Stomach (tissue), 9 donors: Measurements from ENCODE around the gene FAM168B. TPM values are rescaled to one million over a fixed set of nuclear protein-coding genes. Genes with fewer than 3 reads are reported as not detected.

Experiments used
- DNase-seq, 2 donors: peaks; one replicate each; pipeline versions ENCODE4 v3.0.0 to v3.0.0-alpha.2; 2013 to 2019
- H3K27ac ChIP-seq, 5 donors: fragments of 200-600 bp in 4 of 5; sonication (generic) in 4 of 5; one replicate each; pipeline ENCODE4 v1.5.1; 2013 to 2019; ENCODE audit warnings: mild to moderate bottlenecking in 1 of 5, moderate library complexity in 1 of 5
- H3K27me3 ChIP-seq, 3 donors: fragments of 200-600 bp; sonication (generic); one replicate each; pipeline ENCODE4 v1.5.1; 2017 to 2019; ENCODE audit warnings: mixed run types in 1 of 3
- H3K36me3 ChIP-seq, 4 donors: fragments of 200-600 bp; sonication (generic); 1 replicate in 3 of 4; 2 replicates in 1 of 4; pipeline ENCODE4 v1.5.1; 2016 to 2019
- H3K4me1 ChIP-seq, 4 donors: fragments of 200-600 bp; sonication (generic); one replicate each; pipeline ENCODE4 v1.5.1; 2016 to 2019
- H3K4me3 ChIP-seq, 4 donors: fragments of 200-600 bp; sonication (generic) in 3 of 4; one replicate each; pipeline ENCODE4 v1.5.1; 2016 to 2019; ENCODE audit warnings: mild to moderate bottlenecking in 1 of 4
- H3K9me3 ChIP-seq, 4 donors: fragments of 200-600 bp; sonication (generic); one replicate each; pipeline ENCODE4 v1.5.1; 2016 to 2019
- CTCF ChIP-seq, 7 experiments: fragments of 450-650 bp in 4 of 7; fragments of 200-600 bp in 3 of 7; sonication (generic) in 3 of 7; IDR thresholded peaks; one replicate each; pipeline ENCODE4 v1.5.1; 2016 to 2019; ENCODE audit warnings: antibody characterized with exemption in 7 of 7, control low read depth in 2 of 7, mild to moderate bottlenecking in 1 of 7
- EP300 ChIP-seq: sonication (generic); formaldehyde crosslinking; IDR thresholded peaks from one replicate; pipeline ENCODE4 v1.6.1; 2017; ENCODE audit warnings: antibody characterized with exemption
- POLR2A ChIP-seq, 4 donors: fragments of 450-650 bp; IDR thresholded peaks; one replicate each; pipeline ENCODE4 v1.6.1; 2016; ENCODE audit warnings: antibody characterized with exemption in 4 of 4, control low read depth in 2 of 4, mild to moderate bottlenecking in 1 of 4, moderate library complexity in 1 of 4
- POLR2AphosphoS5 ChIP-seq, 3 donors: sonication (generic); formaldehyde crosslinking; IDR thresholded peaks; one replicate each; pipeline ENCODE4 v1.6.1; 2016; ENCODE audit warnings: antibody characterized with exemption in 3 of 3
- WGBS, 5 donors: extraction: QIAGEN DNeasy Blood & Tissue Kit in 3 of 5; methylation state at CpG; one replicate each; pipeline versions ENCODE4 v1.1.5 to v1.1.7; 2013 to 2018; 5-methylcytosine and 5-hydroxymethylcytosine counted together
- intact Hi-C: fragments of 100-400 bp; cut with DNase I; formaldehyde crosslinking; loops from one replicate; pipeline ENCODE4 v1.15.1; 2023; ENCODE audit warnings: low total_unique reads
- polyA plus RNA-seq, 3 donors: library from polyadenylated mRNA; stranded (reverse); fragments of 200-250 nt; gene quantifications; one replicate each; pipeline ENCODE4 v1.2.3, GENCODE V29; 2013
- total RNA-seq, 5 donors: library from RNA; depleted of rRNA; stranded (reverse); fragments of >200 nt; gene quantifications; one replicate each; pipeline versions ENCODE4 v1.1.0 to v1.2.3, GENCODE V29; 2014 to 2016
- donor health status: healthy with polysubstance abuse.
- donor health status: Bipolar disorder and iron deficiency.
- donor health status: healthy.

The FAM168B gene
- total and polyA plus RNA-seq, 8 donors: 8.2 to 103 (median 42.7) TPM

- WGBS, 5 donors: 61 to 77% (median 71%) methylated on average over 13 of the region's 13 CpGs
- Histone ChIP-seq H3K9me3 (peaks cover 0 to 9% (median 8%) of the 10 kb centered on the region in 4 donors), H3K4me3 (no peak overlapping the region), H3K4me1 (peaks cover 9 to 16% (median 12%) of the 10 kb centered on the region in 4 donors), H3K27me3 (peaks cover 0 to 25% (median 10%) of the 10 kb centered on the region in 3 donors), H3K36me3 (no peaks in the 10 kb centered on the region), H3K27ac (no peak overlapping the region)
- no peak for DNase-seq
- TF ChIP-seq EP300: no peak
- no peak for TF ChIP-seq CTCF (IDR thresholded peaks at IDR 0.05)
- TF ChIP-seq POLR2A (IDR thresholded peaks at IDR 0.05): no peak
- no peak for TF ChIP-seq POLR2AphosphoS5 (IDR thresholded peaks at IDR 0.05)
- intact Hi-C loops: no loop called here
Observed at GRCh38 chr2:131030478-131030971, 62.7 kb downstream of the FAM168B start.

GRCh38 chr2:131029812-131030211, 63.4 kb downstream of the FAM168B start:
- no peaks in the 10 kb centered on the region for H3K36me3 ChIP-seq
- peaks cover 3 to 10% (median 7%) of the 10 kb centered on the region in 4 donors for H3K4me1 ChIP-seq
- intact Hi-C loops: no loop called here
- no peak overlapping the region for H3K27ac ChIP-seq
- no peak overlapping the region for H3K4me3 ChIP-seq
- peaks cover 0 to 9% (median 8%) of the 10 kb centered on the region in 4 donors for H3K9me3 ChIP-seq
- no peak for DNase-seq
- TF ChIP-seq EP300 (no peak), CTCF (IDR thresholded peaks at IDR 0.05) (no peak), POLR2AphosphoS5 (IDR thresholded peaks at IDR 0.05) (no peak), POLR2A (IDR thresholded peaks at IDR 0.05) (no peak)
- 67 to 88% (median 69%) methylated on average over 5 to 8 of the region's 8 CpGs for WGBS, 5 donors
- peaks cover 0 to 18% (median 5%) of the 10 kb centered on the region in 3 donors for H3K27me3 ChIP-seq

- no peak for DNase-seq
Observed at GRCh38 chr2:131027566-131028528, 65.4 kb downstream of the FAM168B start.

More at GRCh38 chr2:131027566-131028528, 65.4 kb downstream of the FAM168B start:
- H3K27me3 ChIP-seq: peaks cover 0 to 5% (median 0%) of the 10 kb centered on the region in 3 donors
- no peaks in the 10 kb centered on the region for H3K4me1 ChIP-seq
- no peak overlapping the region for H3K4me3 ChIP-seq
- intact Hi-C loops: no loop called here
- H3K27ac ChIP-seq: no peak overlapping the region
- 69 to 85% (median 85%) methylated on average over 5 to 12 of the region's 12 CpGs for WGBS, 5 donors
- TF ChIP-seq POLR2A (IDR thresholded peaks at IDR 0.05): no peak
- TF ChIP-seq CTCF (IDR thresholded peaks at IDR 0.05): no peak
- no peak for TF ChIP-seq POLR2AphosphoS5 (IDR thresholded peaks at IDR 0.05)
- no peak for TF ChIP-seq EP300
- H3K9me3 ChIP-seq: peaks cover 0 to 9% (median 8%) of the 10 kb centered on the region in 4 donors
- no peaks in the 10 kb centered on the region for H3K36me3 ChIP-seq
